Skin of body (tissue), 2 donors: ENCODE measurements around the gene SCUBE1. TPM values are rescaled to one million over a fixed set of nuclear protein-coding genes. Genes with fewer than 3 reads are reported as not detected.

ENCODE experiments used
- DNase-seq: peaks from one replicate; lab custom pipeline; 2025; lab: John Stamatoyannopoulos, UW
- total RNA-seq: library from RNA; depleted of rRNA; stranded (reverse); fragments of >200 nt; gene quantifications from one replicate; pipeline ENCODE4 v1.2.3, GENCODE V29; 2014

The SCUBE1 gene
- total RNA-seq, 1 donor from 2014 or later: 0.20 TPM

- no peak for DNase-seq
These were observed 182.6 kb downstream of the SCUBE1 start for GRCh38 chr22:43160497-43161126.

GRCh38 chr22:43159484-43160178, 183.5 kb downstream of the SCUBE1 start:
- DNase-seq: no peak

GRCh38 chr22:43158778-43159483, 184.2 kb downstream of the SCUBE1 start:
- DNase-seq: no peak

GRCh38 chr22:43157874-43158546, 185.2 kb downstream of the SCUBE1 start:
- DNase-seq: no peak

GRCh38 chr22:43156413-43156812, 186.8 kb downstream of the SCUBE1 start:
- no peak for DNase-seq

- DNase-seq: no peak
These were observed 187.4 kb downstream of the SCUBE1 start for GRCh38 chr22:43155789-43156188.

- DNase-seq: no peak
These were observed 188.2 kb downstream of the SCUBE1 start for GRCh38 chr22:43154887-43155536.

- DNase-seq: no peak
These were observed 189.3 kb downstream of the SCUBE1 start for GRCh38 chr22:43153899-43154298.

GRCh38 chr22:43152357-43153071, 190.7 kb downstream of the SCUBE1 start:
- peak; percentile 24 for DNase-seq

- DNase-seq: no peak
These were observed 191.2 kb downstream of the SCUBE1 start for GRCh38 chr22:43152003-43152356.

GRCh38 chr22:43151251-43152002, 191.7 kb downstream of the SCUBE1 start, which contains the start of gene TSPO:
TSS of gene TSPO (plus strand) at chr22:43151559. CDS start at chr22:43159239, 7,680 bp downstream.
- peak; percentile 19 for DNase-seq

- no peak for DNase-seq
These were observed 192.4 kb downstream of the SCUBE1 start for GRCh38 chr22:43150731-43151206.

GRCh38 chr22:43148581-43148980, 194.6 kb downstream of the SCUBE1 start:
- DNase-seq: no peak

GRCh38 chr22:43147821-43148220, 195.4 kb downstream of the SCUBE1 start:
- no peak for DNase-seq

Other genes with a start within 250 kb of the SCUBE1 start
- gene BIK, start 232.6 kb downstream of the SCUBE1 start, total RNA-seq: 3.6 TPM
- gene MCAT, start 200.0 kb downstream of the SCUBE1 start, total RNA-seq: 8.7 TPM
- 111 TPM for gene TSPO, start 191.8 kb downstream of the SCUBE1 start, total RNA-seq
- gene TTLL12, start 156.2 kb downstream of the SCUBE1 start, total RNA-seq: 17.2 TPM
- 5.3 TPM for gene MPPED1, start 68.6 kb upstream of the SCUBE1 start, total RNA-seq